ENCODE data around the gene TAF1C.

GRCh38 chr16:84159800-84160199 is 27.1 kb downstream of the TAF1C start:
- TF ChIP-seq CBX8 (IDR thresholded peaks at IDR 0.05; ENCODE audit: borderline replicate concordance, low read depth, low read length) (no peak), EP300 (IDR thresholded peaks at IDR 0.05; ENCODE audit: borderline replicate concordance in 1 of 2, low read depth in 2 of 2, low read length in 2 of 2) (no peak), CTCF (IDR thresholded peaks at IDR 0.05; ENCODE audit: control extremely low read depth in 1 of 3, insufficient read depth in 1 of 3, low read depth in 1 of 3, low read length in 3 of 3) (no peak), POLR2A (IDR thresholded peaks at IDR 0.05; ENCODE audit: control extremely low read depth in 1 of 2, low read depth in 2 of 2, low read length in 2 of 2) (no peak), TAF7 (optimal IDR thresholded peaks at IDR 0.05; ENCODE audit: borderline replicate concordance, low read depth, low read length) (no peak), JUN (IDR thresholded peaks at IDR 0.05; ENCODE audit: low read depth, low read length) (no peak), ATF3 (IDR thresholded peaks at IDR 0.05; ENCODE audit: insufficient read depth, low read depth, low read length) (no peak), CREB1 (IDR thresholded peaks at IDR 0.05) (no peak)
- TF ChIP-seq, protein P1, sequence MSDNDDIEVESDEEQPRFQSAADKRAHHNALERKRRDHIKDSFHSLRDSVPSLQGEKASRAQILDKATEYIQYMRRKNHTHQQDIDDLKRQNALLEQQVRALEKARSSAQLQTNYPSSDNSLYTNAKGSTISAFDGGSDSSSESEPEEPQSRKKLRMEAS (IDR thresholded peaks at IDR 0.05), result no peak
